CD4-positive, CD25-positive, alpha-beta regulatory T cell (primary cell): Measurements from ENCODE around the gene LYSET. TPM values are rescaled to one million over a fixed set of nuclear protein-coding genes. Genes with fewer than 3 reads are reported as not detected.
A peak's percentile ranks its signal among the peaks of the same experiment; 100 is the strongest.
"Not testable (repeated sequence)": the region's sequence is repeated elsewhere in the genome, so short reads cannot be mapped to it uniquely, and the experiment has no call there.

Experiments
- ATAC-seq, 2 donors: fragments of 150-1000 bp; cut with Tn5 transposase; one replicate each; pipeline ENCODE4 v1.10.0; 2021; ENCODE audit warnings: low read depth in 2 of 2, moderate number of reproducible peaks in 2 of 2, moderate library complexity in 1 of 2
- DNase-seq, 3 donors: peaks; one replicate each; pipeline versions ENCODE4 v3.0.0 to v3.0.0-alpha.2; 2012 to 2022; ENCODE audit warnings: mixed read lengths in 1 of 3
- H3K27ac ChIP-seq: one replicate; pipeline ENCODE4 v1.7.0; 2013; ENCODE audit warnings: mild to moderate bottlenecking, low read length; ENCODE audit not compliant: insufficient read depth, poor library complexity, severe bottlenecking
- H3K27me3 ChIP-seq: one replicate; pipeline ENCODE4 v1.7.0; 2013; ENCODE audit warnings: low read length; ENCODE audit not compliant: control insufficient read depth, insufficient read depth
- H3K36me3 ChIP-seq: one replicate; pipeline ENCODE4 v1.7.0; 2013; ENCODE audit warnings: mild to moderate bottlenecking, low read length, moderate library complexity; ENCODE audit not compliant: control insufficient read depth, insufficient read depth
- H3K4me1 ChIP-seq: 2 replicates; pipeline ENCODE4 v1.7.0; 2013; ENCODE audit warnings: mild to moderate bottlenecking, low read length; ENCODE audit not compliant: insufficient read depth, control insufficient read depth, poor library complexity, severe bottlenecking
- H3K4me3 ChIP-seq: one replicate; pipeline ENCODE4 v1.7.0; 2013; ENCODE audit warnings: low read depth, mild to moderate bottlenecking, low read length, moderate library complexity
- H3K9me3 ChIP-seq, 2 experiments: 1 replicate in 1 of 2; 2 replicates in 1 of 2; pipeline ENCODE4 v1.7.0; 2013; ENCODE audit warnings: low read length in 2 of 2, mild to moderate bottlenecking in 1 of 2, moderate library complexity in 1 of 2; ENCODE audit not compliant: control insufficient read depth in 2 of 2
- H3K27ac Mint-ChIP-seq, 3 donors: one replicate each; pipeline ENCODE4 v1.8.0; 2020 to 2022; ENCODE audit warnings: mild to moderate bottlenecking in 3 of 3, mixed read lengths in 3 of 3, moderate library complexity in 2 of 3
- H3K27me3 Mint-ChIP-seq: one replicate; pipeline ENCODE4 v1.8.0; 2022; ENCODE audit warnings: mild to moderate bottlenecking, mixed read lengths
- H3K36me3 Mint-ChIP-seq: one replicate; pipeline ENCODE4 v1.8.0; 2020; ENCODE audit warnings: mixed read lengths
- H3K4me1 Mint-ChIP-seq, 4 donors: one replicate each; pipeline ENCODE4 v1.8.0; 2020 to 2022; ENCODE audit warnings: mixed read lengths in 4 of 4, mild to moderate bottlenecking in 1 of 4
- H3K4me3 Mint-ChIP-seq, 4 donors: one replicate each; pipeline ENCODE4 v1.8.0; 2020 to 2022; ENCODE audit warnings: mild to moderate bottlenecking in 4 of 4, mixed read lengths in 4 of 4, moderate library complexity in 3 of 4
- H3K9me3 Mint-ChIP-seq, 7 donors: one replicate each; pipeline ENCODE4 v1.8.0; 2020 to 2022; ENCODE audit warnings: mixed read lengths in 7 of 7, mild to moderate bottlenecking in 3 of 7, moderate library complexity in 2 of 7
- polyA plus RNA-seq, 4 donors: library from polyadenylated mRNA; unstranded; fragments of 300-500 nt; fragmentation: Illumina TruSeq; gene quantifications; one replicate each; pipeline ENCODE4 v1.2.3, GENCODE V29; 2021
- total RNA-seq: library from RNA; stranded (reverse); gene quantifications from one replicate; pipeline ENCODE4 v1.2.3, GENCODE V29; 2022

The LYSET gene
- total and polyA plus RNA-seq, 5 donors from 2014 or later = 6.9 to 43.1 (median 36.0) TPM

GRCh38 chr14:93148979-93149378, 36.1 kb upstream of the LYSET start:
- Mint-ChIP-seq H3K4me3 (no peak overlapping the region), H3K4me1 (no peaks in the 10 kb centered on the region), H3K9me3 (no peaks in the 10 kb centered on the region), H3K27ac (no peak overlapping the region), H3K27me3 (peaks cover 9% of the 10 kb centered on the region), H3K36me3 (no peaks in the 10 kb centered on the region)
- H3K27me3 ChIP-seq = peaks cover 2% of the 10 kb centered on the region
- ATAC-seq = no peak
- DNase-seq = no peak
- H3K9me3 ChIP-seq = no peaks in the 10 kb centered on the region
- H3K4me3 ChIP-seq = no peak overlapping the region
- no peaks in the 10 kb centered on the region for H3K4me1 ChIP-seq
- H3K36me3 ChIP-seq = no peaks in the 10 kb centered on the region
- no peak overlapping the region for H3K27ac ChIP-seq

- H3K9me3 Mint-ChIP-seq = no peaks in the 10 kb centered on the region
- DNase-seq (peak in 1 of 3 donors; percentile 64), ATAC-seq (no peak)
- no peak overlapping the region for H3K4me3 Mint-ChIP-seq
- no peak overlapping the region for H3K4me3 ChIP-seq
- H3K36me3 Mint-ChIP-seq = no peaks in the 10 kb centered on the region
- no peak overlapping the region for H3K27ac ChIP-seq
- H3K27me3 ChIP-seq = peaks cover 2% of the 10 kb centered on the region
- no peak overlapping the region for H3K27ac Mint-ChIP-seq
- H3K4me1 ChIP-seq = no peaks in the 10 kb centered on the region
- H3K4me1 Mint-ChIP-seq = no peaks in the 10 kb centered on the region
- no peaks in the 10 kb centered on the region for H3K36me3 ChIP-seq
- peaks cover 9% of the 10 kb centered on the region for H3K27me3 Mint-ChIP-seq
- H3K9me3 ChIP-seq = no peaks in the 10 kb centered on the region
Measured at GRCh38 chr14:93150227-93151208, 34.6 kb upstream of the LYSET start.

DNA sequence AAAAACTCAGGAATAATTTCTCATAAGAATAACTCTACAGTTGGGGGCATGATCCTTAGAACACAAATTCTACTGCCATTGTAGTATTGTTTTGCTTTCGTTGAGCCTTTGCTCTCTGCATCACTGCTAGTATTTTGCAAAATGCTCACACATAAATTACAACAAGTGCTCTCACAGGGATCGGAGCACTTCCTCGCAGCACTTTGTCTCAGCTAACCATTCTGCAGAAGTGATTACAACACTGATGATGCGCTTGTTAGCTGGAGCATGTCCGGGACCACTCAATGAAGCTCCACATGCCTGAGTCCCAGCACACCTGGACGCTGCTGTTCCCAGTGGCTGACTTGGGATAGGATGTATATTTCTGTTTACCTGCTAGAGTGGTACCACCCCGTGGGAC, 32.0 kb upstream of the LYSET start:
- H3K27ac ChIP-seq = no peak overlapping the region

DNA sequence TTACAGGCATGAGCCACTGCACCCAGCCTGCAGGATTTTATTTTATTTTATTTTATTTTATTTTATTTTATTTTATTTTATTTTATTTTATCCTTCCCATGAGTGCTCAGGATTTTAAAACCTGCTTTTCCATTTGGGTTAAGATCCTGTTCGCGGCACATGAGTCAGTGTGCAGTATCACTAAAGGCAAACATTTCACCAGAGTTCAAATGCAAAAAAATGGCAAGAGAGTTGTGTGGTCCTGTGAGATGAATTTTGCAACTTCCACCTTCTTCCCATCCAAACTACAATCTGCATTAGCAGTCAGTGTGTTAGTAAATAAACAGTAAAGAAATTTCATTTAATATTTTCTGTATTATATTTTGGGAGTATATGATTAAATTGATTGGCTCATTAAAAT, 29.4 kb upstream of the LYSET start:
- Histone ChIP-seq H3K27me3 (no peaks in the 10 kb centered on the region), H3K27ac (no peak overlapping the region), H3K9me3 (no peaks in the 10 kb centered on the region), H3K4me3 (no peak overlapping the region), H3K4me1 (no peaks in the 10 kb centered on the region), H3K36me3 (no peaks in the 10 kb centered on the region)
- no peaks in the 10 kb centered on the region for H3K9me3 Mint-ChIP-seq
- DNase-seq = no peak
- H3K36me3 Mint-ChIP-seq = no peaks in the 10 kb centered on the region
- H3K4me3 Mint-ChIP-seq = no peak overlapping the region
- peaks cover 6% of the 10 kb centered on the region for H3K27me3 Mint-ChIP-seq
- H3K27ac Mint-ChIP-seq = no peak overlapping the region
- H3K4me1 Mint-ChIP-seq = peaks cover 0 to 10% (median 0%) of the 10 kb centered on the region in 4 donors
- no peak for ATAC-seq

More for the DNA sequence above, 32.0 kb upstream of the LYSET start:
- Histone ChIP-seq H3K4me1 (no peaks in the 10 kb centered on the region), H3K36me3 (no peaks in the 10 kb centered on the region), H3K27me3 (peaks cover 2% of the 10 kb centered on the region), H3K9me3 (no peaks in the 10 kb centered on the region), H3K4me3 (no peak overlapping the region)
- no peaks in the 10 kb centered on the region for H3K36me3 Mint-ChIP-seq
- no peak for ATAC-seq
- H3K27ac Mint-ChIP-seq = no peak overlapping the region
- H3K9me3 Mint-ChIP-seq = no peaks in the 10 kb centered on the region
- H3K4me3 Mint-ChIP-seq = no peak overlapping the region
- H3K4me1 Mint-ChIP-seq = peaks cover 0 to 10% (median 0%) of the 10 kb centered on the region in 4 donors
- peaks cover 6% of the 10 kb centered on the region for H3K27me3 Mint-ChIP-seq
- no peak for DNase-seq

DNA sequence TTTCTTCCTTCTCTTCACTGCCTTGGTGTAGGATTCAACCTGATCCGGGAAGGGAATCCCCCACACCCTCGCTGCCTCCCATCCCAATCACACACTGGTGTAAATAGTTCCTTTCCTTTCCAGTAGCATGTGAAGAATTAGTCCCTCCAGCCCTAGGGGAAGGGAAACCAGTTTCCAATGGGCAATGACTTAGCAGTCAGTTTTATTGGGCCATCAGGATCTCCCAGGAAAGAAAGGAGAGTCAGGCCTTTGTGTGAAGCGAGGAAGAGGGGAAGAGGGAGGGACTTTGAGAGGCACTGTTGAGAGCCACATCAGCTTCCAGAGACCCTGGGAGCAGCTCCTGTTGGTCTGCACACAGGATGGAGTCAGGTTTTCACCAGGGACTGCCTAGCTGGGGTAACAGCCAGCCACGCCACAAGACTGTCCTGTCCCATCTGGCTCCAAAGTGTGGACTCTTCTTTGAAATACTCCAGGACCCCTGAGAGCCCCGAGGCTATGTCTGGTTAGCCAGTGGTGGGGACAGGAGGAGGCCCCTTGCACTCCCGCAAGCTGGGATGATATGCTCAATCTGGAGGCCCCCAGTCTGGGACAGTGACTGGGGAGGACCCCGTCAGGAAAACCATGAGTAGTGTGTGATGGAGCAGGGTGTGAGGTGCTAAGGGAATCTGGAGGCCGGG, 28.3 kb upstream of the LYSET start:
- no peaks in the 10 kb centered on the region for H3K27me3 ChIP-seq
- Mint-ChIP-seq H3K27ac (no peak overlapping the region), H3K4me3 (no peak overlapping the region), H3K9me3 (no peaks in the 10 kb centered on the region), H3K27me3 (peaks cover 6% of the 10 kb centered on the region), H3K36me3 (no peaks in the 10 kb centered on the region), H3K4me1 (peaks cover 0 to 10% (median 0%) of the 10 kb centered on the region in 4 donors)
- H3K4me1 ChIP-seq = no peaks in the 10 kb centered on the region
- no peak overlapping the region for H3K4me3 ChIP-seq
- no peaks in the 10 kb centered on the region for H3K36me3 ChIP-seq
- ATAC-seq (no peak), DNase-seq (no peak)
- H3K27ac ChIP-seq = no peak overlapping the region
- H3K9me3 ChIP-seq = no peaks in the 10 kb centered on the region

DNA sequence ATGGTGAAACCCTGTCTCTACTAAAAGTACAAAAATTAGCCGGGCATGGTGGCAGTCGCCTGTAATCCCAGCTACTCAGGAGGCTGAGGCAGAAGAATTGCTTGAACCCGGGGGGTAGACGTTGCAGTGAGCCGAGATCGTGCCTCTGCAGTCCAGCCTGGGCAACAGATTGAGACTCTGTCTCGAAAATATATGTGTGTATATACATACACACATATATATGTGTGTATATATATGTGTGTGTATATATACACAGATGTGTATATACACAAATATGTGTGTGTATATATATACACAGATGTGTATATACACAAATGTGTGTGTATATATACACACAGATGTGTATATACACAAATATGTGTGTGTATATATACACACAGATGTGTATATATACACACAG, 26.8 kb upstream of the LYSET start:
- H3K36me3 Mint-ChIP-seq, H3K4me1 ChIP-seq, DNase-seq, H3K9me3 Mint-ChIP-seq, H3K9me3 ChIP-seq, H3K27me3 Mint-ChIP-seq, H3K4me3 Mint-ChIP-seq, H3K4me3 ChIP-seq, H3K27ac ChIP-seq, H3K27ac Mint-ChIP-seq, H3K4me1 Mint-ChIP-seq, H3K36me3 ChIP-seq, H3K27me3 ChIP-seq, ATAC-seq: not testable (repeated sequence)

DNA sequence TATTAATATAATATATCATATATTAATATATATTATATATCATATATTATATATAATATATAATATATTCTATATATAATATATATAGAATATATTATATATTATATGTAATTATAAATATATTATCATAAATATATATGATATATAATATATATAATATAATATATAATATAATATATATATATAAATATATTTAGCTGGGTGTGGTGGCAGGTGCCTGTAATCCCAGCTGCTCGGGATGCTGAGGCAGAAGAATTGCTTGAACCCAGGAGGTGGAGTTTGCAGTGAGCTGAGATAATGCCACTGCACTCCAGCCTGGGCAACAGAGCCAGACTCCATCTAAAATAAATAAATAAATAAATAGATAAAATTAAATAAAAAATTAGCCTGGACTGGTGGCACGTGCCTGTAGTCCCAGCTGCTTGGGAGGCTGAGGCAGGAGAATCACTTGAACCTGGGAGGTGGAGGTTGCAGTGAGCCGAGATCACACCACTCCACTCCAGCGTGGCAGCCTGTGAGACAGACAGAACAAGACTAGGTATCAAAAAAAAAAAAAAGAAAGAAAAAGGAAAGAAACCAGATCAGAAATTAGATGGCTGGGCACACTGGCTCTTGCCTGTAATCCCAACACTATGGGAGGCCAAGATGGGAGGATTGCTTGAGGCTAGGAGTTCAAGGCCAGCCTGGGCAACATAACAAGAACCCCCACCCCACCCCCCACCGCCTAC, 25.3 kb upstream of the LYSET start:
- not testable (repeated sequence) for H3K4me3 ChIP-seq, H3K4me3 Mint-ChIP-seq, H3K9me3 ChIP-seq, H3K27ac ChIP-seq, DNase-seq, H3K4me1 Mint-ChIP-seq, H3K36me3 ChIP-seq, H3K9me3 Mint-ChIP-seq, H3K27ac Mint-ChIP-seq, H3K36me3 Mint-ChIP-seq, H3K27me3 ChIP-seq, H3K4me1 ChIP-seq, H3K27me3 Mint-ChIP-seq, ATAC-seq
